ENCODE results near the gene GFRA4.

GFRA4 gene

GRCh38 chr20:3680701-3681351 is 17.6 kb upstream of the GFRA4 start:
- Histone ChIP-seq H3K9me3 (ENCODE audit: low read depth, low read length) (no peaks in the 10 kb centered on the region), H3K4me3 (no peak overlapping the region), H3K9ac (ENCODE audit: insufficient read length) (no peak overlapping the region)

GRCh38 chr20:3679749-3680700 is 16.8 kb upstream of the GFRA4 start:
- Histone ChIP-seq H3K9ac (ENCODE audit: insufficient read length) (no peak overlapping the region), H3K4me3 (no peak overlapping the region), H3K36me3 (ENCODE audit: insufficient read depth, low read length) (no peaks in the 10 kb centered on the region), H3K9me3 (ENCODE audit: low read depth, low read length) (no peaks in the 10 kb centered on the region), H3K27ac (no peak overlapping the region)
- no peak for DNase-seq (ENCODE audit: low read depth, low spot score)
- TF ChIP-seq POLR2AphosphoS5 (IDR thresholded peaks at IDR 0.05; ENCODE audit: borderline replicate concordance, low read depth, low read length) = no peak
- no peak for TF ChIP-seq EZH2 (IDR thresholded peaks at IDR 0.05)
- TF ChIP-seq FOXP2 (optimal IDR thresholded peaks at IDR 0.05; ENCODE audit: control extremely low read depth, extremely low read length, insufficient read depth) = no peak

More at GRCh38 chr20:3680701-3681351, 17.6 kb upstream of the GFRA4 start:
- TF ChIP-seq EZH2 (IDR thresholded peaks at IDR 0.05) (no peak), FOXP2 (optimal IDR thresholded peaks at IDR 0.05; ENCODE audit: control extremely low read depth, extremely low read length, insufficient read depth) (no peak), POLR2AphosphoS5 (IDR thresholded peaks at IDR 0.05; ENCODE audit: borderline replicate concordance, low read depth, low read length) (no peak)
- Histone ChIP-seq H3K27ac (no peak overlapping the region), H3K36me3 (ENCODE audit: insufficient read depth, low read length) (no peaks in the 10 kb centered on the region)
- DNase-seq (ENCODE audit: low read depth, low spot score) = no peak

- Histone ChIP-seq H3K36me3 (ENCODE audit: insufficient read depth, low read length) (no peaks in the 10 kb centered on the region), H3K9ac (ENCODE audit: insufficient read length) (no peak overlapping the region), H3K9me3 (ENCODE audit: low read depth, low read length) (no peaks in the 10 kb centered on the region), H3K27ac (no peak overlapping the region), H3K4me3 (no peak overlapping the region)
- TF ChIP-seq FOXP2 (optimal IDR thresholded peaks at IDR 0.05; ENCODE audit: control extremely low read depth, extremely low read length, insufficient read depth) = no peak
- TF ChIP-seq POLR2AphosphoS5 (IDR thresholded peaks at IDR 0.05; ENCODE audit: borderline replicate concordance, low read depth, low read length) = no peak
- no peak for TF ChIP-seq EZH2 (IDR thresholded peaks at IDR 0.05)
- no peak for DNase-seq (ENCODE audit: low read depth, low spot score)
These were observed 15.9 kb upstream of the GFRA4 start for GRCh38 chr20:3678856-3679720.

GRCh38 chr20:3678198-3678597 is 15.0 kb upstream of the GFRA4 start:
- Histone ChIP-seq H3K4me3 (no peak overlapping the region), H3K9me3 (ENCODE audit: low read depth, low read length) (no peaks in the 10 kb centered on the region), H3K9ac (ENCODE audit: insufficient read length) (no peak overlapping the region), H3K27ac (no peak overlapping the region), H3K36me3 (ENCODE audit: insufficient read depth, low read length) (no peaks in the 10 kb centered on the region)
- no peak for DNase-seq (ENCODE audit: low read depth, low spot score)
- no peak for TF ChIP-seq EZH2 (IDR thresholded peaks at IDR 0.05)
- no peak for TF ChIP-seq POLR2AphosphoS5 (IDR thresholded peaks at IDR 0.05; ENCODE audit: borderline replicate concordance, low read depth, low read length)
- TF ChIP-seq FOXP2 (optimal IDR thresholded peaks at IDR 0.05; ENCODE audit: control extremely low read depth, extremely low read length, insufficient read depth) = no peak

GRCh38 chr20:3677733-3678132 is 14.5 kb upstream of the GFRA4 start:
- Histone ChIP-seq H3K9ac (ENCODE audit: insufficient read length) (no peak overlapping the region), H3K27ac (no peak overlapping the region), H3K9me3 (ENCODE audit: low read depth, low read length) (no peaks in the 10 kb centered on the region), H3K4me3 (no peak overlapping the region), H3K36me3 (ENCODE audit: insufficient read depth, low read length) (no peaks in the 10 kb centered on the region)
- DNase-seq (ENCODE audit: low read depth, low spot score) = no peak
- no peak for TF ChIP-seq FOXP2 (optimal IDR thresholded peaks at IDR 0.05; ENCODE audit: control extremely low read depth, extremely low read length, insufficient read depth)
- no peak for TF ChIP-seq POLR2AphosphoS5 (IDR thresholded peaks at IDR 0.05; ENCODE audit: borderline replicate concordance, low read depth, low read length)
- no peak for TF ChIP-seq EZH2 (IDR thresholded peaks at IDR 0.05)

GRCh38 chr20:3674995-3675900 is 12.0 kb upstream of the GFRA4 start:
- Histone ChIP-seq H3K9ac (ENCODE audit: insufficient read length) (no peak overlapping the region), H3K9me3 (ENCODE audit: low read depth, low read length) (no peaks in the 10 kb centered on the region), H3K27ac (no peak overlapping the region), H3K36me3 (ENCODE audit: insufficient read depth, low read length) (no peaks in the 10 kb centered on the region), H3K4me3 (no peak overlapping the region)
- no peak for TF ChIP-seq FOXP2 (optimal IDR thresholded peaks at IDR 0.05; ENCODE audit: control extremely low read depth, extremely low read length, insufficient read depth)
- TF ChIP-seq EZH2 (IDR thresholded peaks at IDR 0.05) = no peak
- TF ChIP-seq POLR2AphosphoS5 (IDR thresholded peaks at IDR 0.05; ENCODE audit: borderline replicate concordance, low read depth, low read length) = no peak
- no peak for DNase-seq (ENCODE audit: low read depth, low spot score)

GRCh38 chr20:3674447-3674846 is 11.2 kb upstream of the GFRA4 start:
- no peak for DNase-seq (ENCODE audit: low read depth, low spot score)
- TF ChIP-seq EZH2 (IDR thresholded peaks at IDR 0.05) (no peak), POLR2AphosphoS5 (IDR thresholded peaks at IDR 0.05; ENCODE audit: borderline replicate concordance, low read depth, low read length) (no peak), FOXP2 (optimal IDR thresholded peaks at IDR 0.05; ENCODE audit: control extremely low read depth, extremely low read length, insufficient read depth) (no peak)

More at GRCh38 chr20:3674447-3674846, 11.2 kb upstream of the GFRA4 start:
- H3K36me3 ChIP-seq (ENCODE audit: insufficient read depth, low read length) = no peaks in the 10 kb centered on the region
- no peak overlapping the region for H3K4me3 ChIP-seq
- H3K9me3 ChIP-seq (ENCODE audit: low read depth, low read length) = no peaks in the 10 kb centered on the region
- H3K27ac ChIP-seq = no peak overlapping the region
- no peak overlapping the region for H3K9ac ChIP-seq (ENCODE audit: insufficient read length)

Data from SK-N-MC (cell line).